GM21786 (cell line): Measurements from ENCODE around the gene TSC2.
"Not testable (repeated sequence)": the region's sequence is repeated elsewhere in the genome, so short reads cannot be mapped to it uniquely, and the experiment has no call there.

Source experiments
- ATAC-seq: cut with Tn5 transposase; IDR thresholded peaks from one replicate; pipeline ENCODE4 v1.9.1; 2021; ENCODE audit not compliant: unreplicated experiment

TSC2 gene

DNA sequence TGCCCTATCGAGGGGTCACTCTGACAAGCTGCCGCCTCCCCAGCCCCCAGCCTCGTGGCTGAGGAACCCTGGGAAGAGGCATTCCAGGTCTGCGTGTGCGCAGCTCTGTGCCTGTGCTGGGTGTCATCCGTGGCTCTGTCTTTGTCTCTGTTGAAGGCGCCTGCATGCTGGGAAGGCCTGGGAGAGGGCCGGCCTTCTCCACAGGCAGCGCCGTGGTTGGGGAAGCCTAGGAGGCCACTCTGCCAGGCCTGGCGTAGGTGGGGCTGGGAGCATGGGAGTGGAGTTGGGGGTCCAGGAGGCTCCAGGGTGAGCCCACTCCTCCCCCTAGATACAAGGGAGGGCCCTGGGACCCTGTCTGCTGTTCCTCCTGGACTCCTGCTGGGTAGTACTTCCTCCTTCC, 17.7 kb upstream of the TSC2 start:
- ATAC-seq: no peak

DNA sequence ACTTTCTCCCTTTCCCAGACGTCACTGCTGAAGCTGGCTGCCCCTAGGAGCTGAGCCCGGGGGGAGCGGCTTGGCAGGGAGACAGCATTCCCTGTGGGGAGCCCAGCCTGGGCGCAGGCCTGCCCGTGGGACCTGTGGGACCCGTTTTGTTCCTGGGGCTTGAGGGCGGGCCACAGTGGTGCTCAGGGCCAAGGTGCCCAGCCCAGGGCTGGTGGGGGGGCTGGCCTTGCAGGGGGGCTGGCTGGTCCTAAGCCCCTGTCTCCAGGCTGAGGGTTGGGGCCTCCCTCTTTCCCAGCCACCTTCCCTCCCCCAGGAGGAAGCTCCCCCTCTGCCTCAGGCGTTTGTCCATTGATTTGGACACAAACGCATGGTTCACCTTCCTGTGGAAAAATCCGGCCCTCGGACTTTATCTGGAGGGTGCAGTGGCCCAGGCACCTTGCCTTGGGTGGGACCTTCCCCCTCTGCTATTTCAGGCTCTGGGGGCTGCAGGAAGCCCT, 16.7 kb upstream of the TSC2 start:
- ATAC-seq: no peak

DNA sequence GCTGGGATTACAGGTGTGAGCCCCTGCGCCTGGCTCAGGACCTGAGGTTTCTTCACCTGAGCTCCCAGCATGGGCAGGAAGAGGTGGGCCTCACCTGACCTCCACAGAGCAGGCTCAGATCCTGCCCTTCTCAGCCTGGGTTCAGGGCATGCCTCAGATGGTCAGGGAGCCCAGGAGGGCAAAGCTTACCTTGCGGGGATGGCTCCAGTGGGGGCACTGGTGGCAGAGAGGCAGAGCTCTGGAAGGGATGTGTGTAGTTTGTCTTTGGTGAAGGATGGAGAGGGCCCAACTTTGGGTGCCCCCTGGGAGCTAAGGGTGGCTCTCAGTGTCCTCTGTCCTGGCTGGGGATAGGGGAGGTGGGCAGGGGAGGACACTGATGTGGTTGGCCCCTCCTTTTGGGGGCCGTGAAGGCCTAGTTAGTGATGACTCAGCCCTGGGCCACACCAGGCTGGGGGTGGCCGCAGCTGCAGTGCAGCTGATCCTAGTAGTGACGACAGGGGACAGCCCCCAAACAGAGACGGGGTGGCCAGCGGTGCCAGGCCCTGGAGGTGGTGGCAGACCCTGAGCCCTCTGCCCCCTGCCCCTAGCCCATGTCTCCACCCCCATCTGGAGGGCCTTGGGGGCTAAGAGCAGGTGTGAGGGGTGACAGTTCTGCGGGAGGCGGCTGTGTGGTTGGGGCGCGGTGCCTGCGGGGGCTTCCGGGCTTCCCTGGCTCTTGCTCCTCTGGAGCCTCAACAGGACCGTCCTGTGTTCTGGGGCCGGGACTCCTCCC, 15.3 kb upstream of the TSC2 start:
- no peak for ATAC-seq

- no peak for ATAC-seq
These were observed 14.5 kb upstream of the TSC2 start for GRCh38 chr16:2033057-2033908.

DNA sequence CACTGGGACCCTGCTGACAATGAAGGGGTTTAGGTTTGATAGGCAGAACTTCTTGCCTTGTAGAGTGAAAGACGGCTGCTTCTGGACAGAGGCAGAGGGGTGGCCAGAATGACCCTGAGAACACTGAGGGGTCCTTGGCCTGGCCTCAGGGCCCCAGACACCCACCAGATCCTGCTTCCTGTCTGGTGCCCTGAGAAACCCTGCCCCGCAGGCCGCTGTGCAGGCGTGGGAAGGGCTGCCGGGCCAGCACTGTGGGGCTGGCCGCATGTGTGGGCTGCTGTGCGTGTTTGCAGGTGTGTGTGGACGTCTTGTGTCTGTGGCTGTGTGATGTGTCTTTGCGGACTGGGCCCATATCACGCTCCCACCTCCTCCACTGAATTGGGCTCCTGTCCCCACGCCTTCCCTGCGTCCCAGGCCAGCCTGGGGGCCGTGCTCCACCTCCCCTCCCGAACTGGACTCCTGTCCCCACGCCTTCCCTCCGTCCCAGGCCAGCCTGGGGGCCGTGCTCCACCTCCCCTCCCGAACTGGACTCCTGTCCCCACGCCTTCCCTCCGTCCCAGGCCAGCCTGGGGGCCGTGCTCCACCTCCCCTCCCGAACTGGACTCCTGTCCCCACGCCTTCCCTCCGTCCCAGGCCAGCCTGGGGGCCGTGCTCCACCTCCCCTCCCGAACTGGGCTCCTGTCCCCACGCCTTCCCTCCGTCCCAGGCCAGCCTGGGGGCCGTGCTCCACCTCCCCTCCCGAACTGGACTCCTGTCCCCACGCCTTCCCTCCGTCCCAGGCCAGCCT, 13.7 kb upstream of the TSC2 start:
- ATAC-seq: not testable (repeated sequence)

- no peak for ATAC-seq
These were observed 12.9 kb upstream of the TSC2 start for GRCh38 chr16:2034696-2035430.

DNA sequence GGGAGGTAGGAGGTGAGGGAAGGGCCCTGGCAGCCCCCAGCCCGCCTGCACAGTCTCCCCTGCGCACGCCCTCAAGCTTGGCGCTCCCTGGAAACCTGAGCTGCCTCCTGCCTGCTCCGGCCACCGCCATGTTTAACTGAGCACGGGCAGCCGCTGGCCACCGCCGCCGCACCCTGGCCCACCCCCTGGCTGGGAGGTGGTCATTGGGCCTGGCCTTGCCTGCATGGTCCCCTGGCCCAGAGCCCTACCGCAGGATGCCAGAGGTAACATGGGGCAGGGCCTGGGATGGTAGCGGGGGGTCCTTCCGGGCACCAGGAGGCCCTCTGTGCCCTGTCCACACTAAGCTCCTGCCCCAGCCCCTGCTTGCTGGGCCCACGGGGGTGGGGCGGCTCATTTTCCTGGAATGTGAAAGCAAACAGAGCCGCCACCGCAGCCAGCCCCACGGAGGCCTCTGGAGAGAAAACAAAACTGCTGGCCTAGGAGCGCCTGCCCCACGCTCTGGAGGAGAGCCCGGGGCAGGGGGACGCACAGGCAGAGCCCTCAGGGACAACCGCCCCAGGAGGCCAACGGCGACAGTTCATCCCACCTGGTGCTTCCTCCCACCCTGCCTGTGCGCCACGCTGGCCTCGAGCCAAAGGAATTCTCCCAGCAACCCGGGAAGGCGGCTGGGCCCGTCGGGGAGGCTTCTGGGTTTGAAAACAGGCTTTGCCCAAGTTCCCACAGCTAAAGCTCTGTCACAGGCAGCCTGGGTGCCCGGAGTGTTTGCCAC, 12.2 kb upstream of the TSC2 start:
- no peak for ATAC-seq

DNA sequence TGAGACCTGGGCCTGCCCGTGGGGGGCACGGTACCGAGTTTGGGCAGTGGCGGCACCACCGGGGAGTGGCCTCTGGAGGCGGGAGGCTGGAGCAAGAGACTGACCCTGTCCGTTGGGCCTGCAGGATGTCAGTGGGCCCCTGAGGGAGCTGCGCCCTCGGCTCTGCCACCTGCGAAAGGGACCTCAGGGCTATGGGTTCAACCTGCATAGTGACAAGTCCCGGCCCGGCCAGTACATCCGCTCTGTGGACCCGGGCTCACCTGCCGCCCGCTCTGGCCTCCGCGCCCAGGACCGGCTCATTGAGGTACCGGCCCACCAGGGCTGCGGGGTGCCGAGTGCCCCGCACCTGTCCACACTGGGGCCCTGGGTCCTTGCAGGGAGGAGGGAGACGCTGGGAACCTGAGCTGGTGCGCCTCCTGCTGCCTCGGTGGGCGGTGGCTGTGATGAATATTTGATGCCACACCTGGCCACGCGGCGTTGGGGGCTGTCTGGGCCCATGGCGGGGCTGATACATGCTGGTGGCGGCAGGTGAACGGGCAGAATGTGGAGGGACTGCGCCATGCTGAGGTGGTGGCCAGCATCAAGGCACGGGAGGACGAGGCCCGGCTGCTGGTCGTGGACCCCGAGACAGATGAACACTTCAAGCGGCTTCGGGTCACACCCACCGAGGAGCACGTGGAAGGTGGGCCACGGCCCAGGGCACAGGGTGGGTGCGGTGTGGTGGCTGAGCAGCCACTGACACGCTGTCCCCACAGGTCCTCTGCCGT, 11.4 kb upstream of the TSC2 start:
- ATAC-seq: no peak

GRCh38 chr16:2037115-2037514, 10.7 kb upstream of the TSC2 start:
- no peak for ATAC-seq

GRCh38 chr16:2037647-2038381, 10.0 kb upstream of the TSC2 start:
- ATAC-seq: no peak

DNA sequence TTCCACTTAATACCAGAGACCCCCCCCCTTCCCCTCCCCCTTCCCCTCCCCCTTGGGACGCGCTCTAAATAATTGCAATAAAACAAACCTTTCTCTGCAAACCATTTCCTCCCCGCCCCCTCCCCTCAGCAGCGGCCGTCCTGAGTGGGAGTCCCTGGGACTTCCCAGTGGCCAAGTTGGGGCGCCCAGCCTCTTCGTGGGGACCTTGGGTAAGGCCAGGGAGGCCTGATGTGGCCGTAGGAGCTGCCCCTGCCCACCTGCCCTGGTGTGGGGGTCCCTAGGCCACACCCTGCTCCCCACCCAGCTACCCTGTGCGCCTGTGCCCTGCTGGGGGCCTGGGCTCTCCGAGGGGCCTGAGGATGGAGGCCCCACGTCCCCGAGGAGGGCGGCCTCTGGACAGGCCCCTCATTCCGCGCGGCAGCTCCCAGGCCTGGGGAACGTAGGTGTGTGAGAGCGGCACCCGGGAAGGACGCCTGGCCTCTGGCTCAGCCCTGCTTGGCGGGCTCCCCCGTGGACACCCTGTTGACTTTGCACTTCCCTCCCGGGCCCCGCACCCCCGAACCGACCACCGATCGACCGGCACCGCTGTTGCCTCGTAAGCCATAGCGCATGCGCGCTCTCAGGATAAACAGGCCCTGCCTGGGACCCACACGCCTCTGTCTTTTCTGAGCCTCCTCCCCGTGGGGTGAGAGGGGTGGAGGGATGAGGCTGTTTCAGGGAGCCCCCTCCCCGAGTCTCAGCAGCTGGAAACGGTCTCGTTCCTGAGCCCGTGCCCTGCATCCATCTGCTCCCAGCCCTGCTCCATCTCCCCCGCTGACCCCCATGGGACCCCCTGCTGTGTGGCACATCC, 9.2 kb upstream of the TSC2 start:
- ATAC-seq: no peak

DNA sequence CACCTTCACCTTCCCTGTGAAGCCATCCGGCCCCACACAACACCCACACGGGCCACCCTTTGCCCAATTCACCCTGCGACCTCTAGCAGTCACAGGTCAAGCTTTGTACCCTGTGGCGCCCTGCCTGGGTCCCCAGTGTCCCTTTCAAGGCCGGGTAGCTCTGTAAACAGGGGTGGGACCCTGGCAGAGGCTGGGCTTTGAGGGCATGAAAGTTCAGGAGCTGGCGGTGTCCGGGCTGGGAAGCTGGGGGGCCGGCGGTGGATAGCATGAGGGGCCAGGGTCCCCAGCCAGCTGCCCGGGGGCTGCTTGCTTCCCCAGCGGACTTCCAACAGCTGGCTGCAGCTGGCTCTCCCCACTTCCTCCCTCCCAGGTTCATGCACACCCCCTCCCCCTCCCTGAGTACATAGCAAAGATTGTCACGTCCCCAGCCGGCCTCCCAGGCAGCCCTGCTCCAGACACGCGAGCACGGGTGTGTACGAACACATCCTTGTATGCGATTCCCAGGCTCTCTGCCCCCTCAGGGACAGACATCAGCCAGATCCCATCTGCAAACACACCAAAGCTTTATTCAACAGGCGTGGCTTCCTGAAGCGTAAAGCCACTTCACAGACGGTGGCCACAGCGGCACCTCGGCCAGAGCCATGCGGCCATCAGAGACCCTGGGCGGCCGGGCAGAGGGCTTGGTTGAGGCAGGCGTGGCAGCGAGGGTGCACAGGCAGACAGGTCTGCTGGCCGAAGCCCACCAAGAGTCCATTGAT, 8.3 kb upstream of the TSC2 start:
- no peak for ATAC-seq

DNA sequence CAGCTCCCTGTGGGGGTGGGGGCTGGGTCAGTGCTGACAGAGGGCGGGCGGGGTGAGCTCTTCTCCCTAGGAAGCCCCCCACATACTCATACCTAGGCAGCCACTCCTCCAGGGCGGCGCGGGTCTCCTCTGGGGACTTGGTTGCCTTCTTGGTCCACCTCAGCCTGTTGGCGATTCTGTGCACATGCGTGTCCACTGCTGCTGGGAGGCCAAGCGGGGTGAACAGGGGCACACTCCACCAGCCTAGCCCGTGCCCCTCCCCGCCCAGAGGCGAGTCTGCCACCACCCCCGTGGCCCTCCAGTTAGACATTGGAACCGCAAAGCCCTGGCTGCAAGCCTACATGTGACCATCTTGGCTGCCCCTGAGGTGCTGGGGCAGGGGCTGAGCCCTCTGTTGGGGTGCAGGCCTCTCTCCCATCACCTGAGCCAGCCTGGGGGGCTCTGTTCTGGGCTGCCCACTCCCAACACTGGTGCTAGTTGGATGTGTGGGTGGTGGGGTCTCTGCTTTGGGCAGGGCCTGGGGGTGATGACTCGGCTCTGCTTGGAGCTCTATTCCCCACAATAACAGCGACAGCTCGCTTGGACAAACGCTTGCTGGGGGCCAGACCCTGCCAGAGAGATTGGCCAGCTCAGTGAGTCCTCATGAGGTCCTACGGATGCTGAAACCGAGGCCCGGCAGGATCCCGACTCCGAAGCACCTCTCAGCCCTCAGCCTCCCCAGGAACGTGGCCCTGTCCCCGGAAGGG, 7.6 kb upstream of the TSC2 start:
- no peak for ATAC-seq

DNA sequence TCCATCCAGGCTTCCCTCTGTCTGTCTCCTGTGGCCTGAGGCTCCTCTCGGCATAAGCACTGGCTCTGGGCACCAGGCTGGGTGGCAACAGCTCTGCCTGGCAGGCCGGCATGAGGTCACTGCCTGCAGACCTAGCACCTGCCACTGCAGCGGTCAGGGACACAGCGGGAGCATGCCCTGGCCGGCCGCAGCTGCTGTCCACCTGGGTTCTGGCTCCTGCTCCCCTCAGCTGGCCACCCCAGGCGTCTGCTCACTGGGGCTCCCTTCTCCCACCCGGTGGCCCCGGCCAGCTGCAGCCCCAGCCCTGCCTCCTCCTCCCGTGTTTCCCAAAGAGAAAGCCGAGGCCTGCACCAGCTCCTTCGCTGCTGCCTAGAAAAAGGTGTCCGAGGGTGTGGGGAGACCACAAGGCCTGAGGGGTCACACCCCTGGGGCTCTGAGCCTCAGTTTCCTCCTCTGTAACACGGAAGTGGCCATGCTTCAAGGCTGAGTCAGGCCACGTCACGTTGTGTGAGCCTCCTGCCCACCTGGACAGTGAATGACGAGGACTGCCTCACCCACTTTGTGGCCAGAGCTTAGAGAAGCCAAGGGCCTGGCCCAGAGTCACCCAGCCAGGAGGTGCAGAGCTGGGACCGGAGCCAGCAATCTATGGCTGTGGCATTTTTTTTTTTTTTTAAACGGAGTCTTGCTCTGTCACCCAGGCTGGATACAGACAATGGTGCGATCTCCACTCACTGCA, 6.8 kb upstream of the TSC2 start:
- no peak for ATAC-seq

DNA sequence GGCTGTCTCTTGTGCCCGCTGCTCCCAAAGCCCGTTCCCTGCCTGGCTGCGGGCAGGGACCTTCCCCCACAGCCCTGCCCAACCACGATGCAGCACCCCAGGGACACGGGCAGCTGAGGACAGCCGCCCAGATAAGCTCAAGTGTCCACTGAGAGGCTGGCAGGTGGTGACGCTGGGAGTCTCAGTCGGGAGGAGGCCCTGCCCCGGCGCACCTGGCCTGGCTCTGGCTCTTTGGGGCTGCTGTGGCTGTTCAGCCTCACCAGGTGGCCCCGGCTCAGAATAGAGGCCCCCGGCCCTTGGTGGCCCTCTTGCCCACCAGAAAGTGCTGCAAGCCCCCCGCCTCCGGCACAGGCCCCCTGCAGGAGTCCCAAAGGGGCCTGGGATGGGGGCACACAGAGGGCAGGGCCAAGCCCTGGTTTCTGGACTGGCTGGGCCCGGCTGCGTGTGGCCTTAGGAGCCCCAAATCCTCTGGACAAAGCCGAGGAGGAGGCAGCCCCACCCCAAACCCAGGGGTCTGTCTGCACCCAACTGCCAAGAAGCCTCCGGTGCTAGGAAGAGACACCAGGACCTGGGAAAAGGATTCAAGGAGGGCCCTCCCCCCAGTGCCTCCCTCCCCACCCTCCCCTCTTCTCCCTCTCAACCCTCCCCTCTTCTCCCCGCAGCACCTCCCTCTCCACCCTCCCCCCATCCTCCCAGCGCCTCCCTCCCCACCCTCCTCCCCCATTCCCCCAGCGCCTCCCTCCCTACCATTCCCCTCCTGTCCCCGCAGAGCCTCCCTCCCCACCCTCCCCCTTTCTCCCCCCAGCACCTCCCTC, 5.4 kb upstream of the TSC2 start:
- no peak for ATAC-seq
